Measurements from ENCODE around the gene GP1BB. TPM values are rescaled to one million over a fixed set of nuclear protein-coding genes. Genes with fewer than 3 reads are reported as not detected.

GP1BB gene
- total RNA-seq, 4 donors from 2014 or later, result 0.76 to 7.4 (median 6.4) TPM; not detected in 1

GRCh38 chr22:19678949-19679521, 44.3 kb upstream of the GP1BB start:
- TF ChIP-seq CTCF (IDR thresholded peaks at IDR 0.05) (no peak), POLR2A (IDR thresholded peaks at IDR 0.05) (no peak)
- H3K4me1 ChIP-seq, result no peaks in the 10 kb centered on the region
- no peaks in the 10 kb centered on the region for H3K9me3 ChIP-seq
- no peaks in the 10 kb centered on the region for H3K36me3 ChIP-seq
- H3K27ac ChIP-seq, result no peak overlapping the region
- no peak for DNase-seq
- no peak overlapping the region for H3K4me3 ChIP-seq
- no peaks in the 10 kb centered on the region for H3K27me3 ChIP-seq
- intact Hi-C loops (cut with DNase I; ENCODE audit: low total_unique reads), result no loop called here

- intact Hi-C loops (cut with DNase I; ENCODE audit: low total_unique reads), result no loop called here
- Histone ChIP-seq H3K27ac (no peak overlapping the region), H3K4me3 (no peak overlapping the region), H3K27me3 (no peaks in the 10 kb centered on the region), H3K36me3 (no peaks in the 10 kb centered on the region), H3K9me3 (no peaks in the 10 kb centered on the region), H3K4me1 (no peaks in the 10 kb centered on the region)
- no peak for TF ChIP-seq POLR2A (IDR thresholded peaks at IDR 0.05)
- TF ChIP-seq CTCF (IDR thresholded peaks at IDR 0.05), result peak; percentile 63 to 73 (median 68)
- peak in 1 of 2 donors; percentile 41 for DNase-seq
Measured at GRCh38 chr22:19679522-19680101, 43.7 kb upstream of the GP1BB start.

GRCh38 chr22:19680287-19680881, 43.0 kb upstream of the GP1BB start:
- no peaks in the 10 kb centered on the region for H3K4me1 ChIP-seq
- TF ChIP-seq POLR2A (IDR thresholded peaks at IDR 0.05) (no peak), CTCF (IDR thresholded peaks at IDR 0.05) (no peak)
- intact Hi-C loops (cut with DNase I; ENCODE audit: low total_unique reads), result no loop called here
- no peak overlapping the region for H3K27ac ChIP-seq
- no peak for DNase-seq
- H3K36me3 ChIP-seq, result no peaks in the 10 kb centered on the region
- no peaks in the 10 kb centered on the region for H3K9me3 ChIP-seq
- no peaks in the 10 kb centered on the region for H3K27me3 ChIP-seq
- no peak overlapping the region for H3K4me3 ChIP-seq

- no peak for DNase-seq
- Histone ChIP-seq H3K27me3 (no peaks in the 10 kb centered on the region), H3K4me1 (no peaks in the 10 kb centered on the region), H3K36me3 (no peaks in the 10 kb centered on the region), H3K4me3 (no peak overlapping the region), H3K9me3 (no peaks in the 10 kb centered on the region), H3K27ac (no peak overlapping the region)
- intact Hi-C loops (cut with DNase I; ENCODE audit: low total_unique reads), result no loop called here
- TF ChIP-seq POLR2A (IDR thresholded peaks at IDR 0.05), result no peak
- no peak for TF ChIP-seq CTCF (IDR thresholded peaks at IDR 0.05)
Measured at GRCh38 chr22:19680911-19681862, 42.2 kb upstream of the GP1BB start.
